GM18858 (cell line): ENCODE data around the gene ZNF512.
"Not testable (repeated sequence)": the region's sequence is repeated elsewhere in the genome, so short reads cannot be mapped to it uniquely, and the experiment has no call there.

Experiments used
- ATAC-seq: cut with Tn5 transposase; IDR thresholded peaks from one replicate; pipeline ENCODE4 v1.9.1; 2021; ENCODE audit not compliant: unreplicated experiment

ZNF512 gene

GRCh38 chr2:27630257-27630656 lies 47.4 kb downstream of the ZNF512 start:
- not testable (repeated sequence) for ATAC-seq

GRCh38 chr2:27634291-27634690 lies 51.4 kb downstream of the ZNF512 start:
- ATAC-seq: no peak

- no peak for ATAC-seq
Measured at GRCh38 chr2:27636766-27637165, 53.9 kb downstream of the ZNF512 start.

GRCh38 chr2:27638037-27638637 lies 55.3 kb downstream of the ZNF512 start:
- ATAC-seq: no peak

- no peak for ATAC-seq
Measured at GRCh38 chr2:27638709-27639108, 55.9 kb downstream of the ZNF512 start.

- no peak for ATAC-seq
Measured at GRCh38 chr2:27640722-27641245, 57.9 kb downstream of the ZNF512 start.

GRCh38 chr2:27645197-27645596 lies 62.4 kb downstream of the ZNF512 start:
- ATAC-seq: no peak

- no peak for ATAC-seq
Measured at GRCh38 chr2:27647289-27647688, 64.4 kb downstream of the ZNF512 start.

- ATAC-seq: no peak
Measured at GRCh38 chr2:27647737-27648136, 64.9 kb downstream of the ZNF512 start.

GRCh38 chr2:27651056-27651455 lies 68.2 kb downstream of the ZNF512 start:
- ATAC-seq: no peak

GRCh38 chr2:27652341-27652740 lies 69.5 kb downstream of the ZNF512 start:
- no peak for ATAC-seq

GRCh38 chr2:27652790-27653189 lies 69.9 kb downstream of the ZNF512 start:
- no peak for ATAC-seq

- no peak for ATAC-seq
Measured at GRCh38 chr2:27653397-27653796, 70.6 kb downstream of the ZNF512 start.

GRCh38 chr2:27655155-27655951 lies 72.5 kb downstream of the ZNF512 start:
- ATAC-seq: no peak

- ATAC-seq: no peak
Measured at GRCh38 chr2:27661371-27661770, 78.5 kb downstream of the ZNF512 start.

- ATAC-seq: no peak
Measured at GRCh38 chr2:27663285-27664153, 80.7 kb downstream of the ZNF512 start, which contains the start of the genes SLC4A1AP and SUPT7L. SLC4A1AP (plus strand) TSS chr2:27663889; CDS start chr2:27663915, 26 bp downstream. SUPT7L (minus strand) TSS chr2:27663614; CDS start chr2:27662192, 1,422 bp downstream.

GRCh38 chr2:27664154-27664574 lies 81.3 kb downstream of the ZNF512 start:
- ATAC-seq: no peak

GRCh38 chr2:27664622-27665363 lies 82.0 kb downstream of the ZNF512 start:
- ATAC-seq: no peak

GRCh38 chr2:27667446-27667845 lies 84.6 kb downstream of the ZNF512 start:
- no peak for ATAC-seq

- ATAC-seq: no peak
Measured at GRCh38 chr2:27671235-27671634, 88.4 kb downstream of the ZNF512 start.
